ENCODE data around the gene IFNLR1. TPM values are rescaled to one million over a fixed set of nuclear protein-coding genes. Genes with fewer than 3 reads are reported as not detected.
A peak's percentile ranks its signal among the peaks of the same experiment; 100 is the strongest.

IFNLR1 gene
- total and polyA plus RNA-seq, 2 donors from 2014 or later, result 1.6 to 4.8 TPM

DNA sequence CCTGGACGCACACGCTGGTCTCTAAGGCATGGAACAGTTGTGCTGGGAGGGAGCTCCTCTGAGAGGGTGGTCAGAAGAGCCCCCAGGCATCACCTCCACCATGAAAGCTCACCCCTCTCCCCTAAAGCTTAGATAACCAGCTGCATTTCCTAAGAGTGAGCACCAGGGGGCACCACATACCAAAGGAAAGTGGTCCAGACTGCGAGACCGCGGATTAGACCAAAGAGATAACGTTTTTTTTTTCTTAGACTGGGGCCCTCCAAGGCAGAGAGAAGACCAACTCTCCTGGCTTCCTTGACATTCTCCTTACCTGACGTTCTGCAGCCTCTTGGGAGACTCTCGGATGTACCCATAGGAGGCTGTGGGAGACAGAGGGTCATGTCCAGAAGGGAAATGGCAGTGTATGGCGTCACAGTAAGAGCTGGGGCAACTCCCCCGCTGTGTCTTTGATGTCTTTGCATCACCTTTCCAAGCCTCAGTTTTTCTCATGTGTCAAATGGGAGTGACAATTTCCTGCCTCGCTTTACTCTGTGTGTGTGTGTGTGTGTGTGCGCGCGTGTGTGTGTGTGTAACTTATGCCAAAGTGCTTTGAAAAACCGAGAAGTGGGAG lies 12.3 kb upstream of the IFNLR1 start:
- H3K9me3 ChIP-seq (ENCODE audit: control insufficient read depth in 2 of 3, insufficient read depth in 1 of 3, low read length in 3 of 3), result no peaks in the 10 kb centered on the region
- H3K9ac ChIP-seq (ENCODE audit: low read length in 3 of 3), result no peak overlapping the region
- no peaks in the 10 kb centered on the region for H3K36me3 ChIP-seq (ENCODE audit: control insufficient read depth in 2 of 3, insufficient read depth in 3 of 3, low read length in 3 of 3)
- no peak overlapping the region for H3K4me3 ChIP-seq (ENCODE audit: low read length in 3 of 3)
- DNase-seq (peak; percentile 58 to 81 (median 71)), FAIRE-seq (no peak)
- intact Hi-C loops (cut with DNase I), result loop anchor here (5.0 kb wide), 1 partner anchor 438 kb away; no protein-coding TSS in a partner anchor
- no peaks in the 10 kb centered on the region for H3K27me3 ChIP-seq (ENCODE audit: control insufficient read depth, insufficient read depth, low read length)
- TF ChIP-seq, protein P1, sequence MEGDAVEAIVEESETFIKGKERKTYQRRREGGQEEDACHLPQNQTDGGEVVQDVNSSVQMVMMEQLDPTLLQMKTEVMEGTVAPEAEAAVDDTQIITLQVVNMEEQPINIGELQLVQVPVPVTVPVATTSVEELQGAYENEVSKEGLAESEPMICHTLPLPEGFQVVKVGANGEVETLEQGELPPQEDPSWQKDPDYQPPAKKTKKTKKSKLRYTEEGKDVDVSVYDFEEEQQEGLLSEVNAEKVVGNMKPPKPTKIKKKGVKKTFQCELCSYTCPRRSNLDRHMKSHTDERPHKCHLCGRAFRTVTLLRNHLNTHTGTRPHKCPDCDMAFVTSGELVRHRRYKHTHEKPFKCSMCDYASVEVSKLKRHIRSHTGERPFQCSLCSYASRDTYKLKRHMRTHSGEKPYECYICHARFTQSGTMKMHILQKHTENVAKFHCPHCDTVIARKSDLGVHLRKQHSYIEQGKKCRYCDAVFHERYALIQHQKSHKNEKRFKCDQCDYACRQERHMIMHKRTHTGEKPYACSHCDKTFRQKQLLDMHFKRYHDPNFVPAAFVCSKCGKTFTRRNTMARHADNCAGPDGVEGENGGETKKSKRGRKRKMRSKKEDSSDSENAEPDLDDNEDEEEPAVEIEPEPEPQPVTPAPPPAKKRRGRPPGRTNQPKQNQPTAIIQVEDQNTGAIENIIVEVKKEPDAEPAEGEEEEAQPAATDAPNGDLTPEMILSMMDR (IDR thresholded peaks at IDR 0.05; ENCODE audit: borderline replicate concordance, extremely low read depth, insufficient read depth), result peak; percentile 95
- H3K4me1 ChIP-seq (ENCODE audit: control insufficient read depth in 2 of 3, insufficient read depth in 2 of 3, low read depth in 1 of 3, low read length in 3 of 3), result peaks cover 0 to 2% (median 0%) of the 10 kb centered on the region in 3 donors
- H3K27ac ChIP-seq (ENCODE audit: low read depth in 2 of 2, low read length in 2 of 2), result no peak overlapping the region

DNA sequence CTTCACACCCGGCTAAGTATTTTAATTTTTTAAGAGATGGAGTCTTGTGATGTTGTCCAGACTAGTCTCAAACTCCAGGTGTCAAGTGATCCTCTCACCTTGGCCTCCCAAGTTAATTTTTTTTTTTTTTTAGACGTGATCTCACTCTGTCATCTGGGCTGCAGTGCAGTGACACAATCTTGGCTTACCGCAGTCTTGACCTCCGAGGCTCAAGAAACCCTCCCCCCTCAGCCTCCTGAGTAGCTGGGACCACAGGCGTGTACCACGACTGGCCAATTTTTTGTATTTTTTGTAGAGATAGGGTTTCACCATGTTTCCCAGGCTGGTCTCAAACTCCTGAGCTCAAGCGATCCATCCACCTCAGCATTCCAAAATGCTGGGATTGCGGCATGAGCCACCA lies 11.7 kb upstream of the IFNLR1 start:
- no peaks in the 10 kb centered on the region for H3K36me3 ChIP-seq (ENCODE audit: control insufficient read depth in 2 of 3, insufficient read depth in 3 of 3, low read length in 3 of 3)
- TF ChIP-seq, protein P1 (IDR thresholded peaks at IDR 0.05; ENCODE audit: borderline replicate concordance, extremely low read depth, insufficient read depth), result no peak
- intact Hi-C loops (cut with DNase I), result loop anchor here (5.0 kb wide), 1 partner anchor 439 kb away; no protein-coding TSS in a partner anchor
- H3K9me3 ChIP-seq (ENCODE audit: control insufficient read depth in 2 of 3, insufficient read depth in 1 of 3, low read length in 3 of 3), result no peaks in the 10 kb centered on the region
- FAIRE-seq (no peak), DNase-seq (no peak)
- H3K27me3 ChIP-seq (ENCODE audit: control insufficient read depth, insufficient read depth, low read length), result no peaks in the 10 kb centered on the region
- no peak overlapping the region for H3K4me3 ChIP-seq (ENCODE audit: low read length in 3 of 3)
- H3K27ac ChIP-seq (ENCODE audit: low read depth in 2 of 2, low read length in 2 of 2), result no peak overlapping the region
- no peak overlapping the region for H3K9ac ChIP-seq (ENCODE audit: low read length in 3 of 3)
- H3K4me1 ChIP-seq (ENCODE audit: control insufficient read depth in 2 of 3, insufficient read depth in 2 of 3, low read depth in 1 of 3, low read length in 3 of 3), result peaks cover 0 to 2% (median 0%) of the 10 kb centered on the region in 3 donors

DNA sequence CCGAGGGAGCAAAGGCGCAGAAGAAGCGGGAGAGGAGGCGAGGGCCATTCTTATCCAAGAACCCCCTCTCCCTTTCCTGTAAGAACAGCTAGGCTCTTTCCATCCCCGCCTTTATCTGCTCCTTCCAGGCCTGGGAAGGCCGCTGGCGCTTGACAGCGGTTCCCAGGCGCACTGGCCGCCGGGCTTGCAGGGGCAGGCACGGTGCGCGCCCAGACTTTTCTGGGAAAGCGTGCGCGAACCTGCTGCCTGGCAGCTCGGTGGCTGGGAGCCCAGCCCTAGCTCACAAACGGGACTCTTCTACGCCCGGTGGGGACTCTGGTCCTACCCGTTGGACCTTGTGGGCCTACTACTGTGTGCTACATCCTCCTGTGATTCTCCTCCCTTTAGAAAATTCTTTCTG lies 8.8 kb upstream of the IFNLR1 start:
- intact Hi-C loops (cut with DNase I), result loop anchor here (5.0 kb wide), 1 partner anchor 441 kb away; no protein-coding TSS in a partner anchor
- Histone ChIP-seq H3K4me3 (ENCODE audit: low read length in 3 of 3) (no peak overlapping the region), H3K27ac (ENCODE audit: low read depth in 2 of 2, low read length in 2 of 2) (no peak overlapping the region), H3K27me3 (ENCODE audit: control insufficient read depth, insufficient read depth, low read length) (no peaks in the 10 kb centered on the region), H3K9me3 (ENCODE audit: control insufficient read depth in 2 of 3, insufficient read depth in 1 of 3, low read length in 3 of 3) (no peaks in the 10 kb centered on the region), H3K9ac (ENCODE audit: low read length in 3 of 3) (no peak overlapping the region), H3K36me3 (ENCODE audit: control insufficient read depth in 2 of 3, insufficient read depth in 3 of 3, low read length in 3 of 3) (no peaks in the 10 kb centered on the region), H3K4me1 (ENCODE audit: control insufficient read depth in 2 of 3, insufficient read depth in 2 of 3, low read depth in 1 of 3, low read length in 3 of 3) (peaks cover 0 to 2% (median 0%) of the 10 kb centered on the region in 3 donors)
- DNase-seq, result peak in 1 of 5 donors; percentile 59
- no peak for FAIRE-seq
- TF ChIP-seq, protein P1 (IDR thresholded peaks at IDR 0.05; ENCODE audit: borderline replicate concordance, extremely low read depth, insufficient read depth), result no peak
